ENCODE data around the gene CTAGE1. TPM values are rescaled to one million over a fixed set of nuclear protein-coding genes. Genes with fewer than 3 reads are reported as not detected.
"Not testable (repeated sequence)": the region's sequence is repeated elsewhere in the genome, so short reads cannot be mapped to it uniquely, and the experiment has no call there.

Gene CTAGE1
- total RNA-seq, 2 experiments from 2014 or later, result not detected

DNA sequence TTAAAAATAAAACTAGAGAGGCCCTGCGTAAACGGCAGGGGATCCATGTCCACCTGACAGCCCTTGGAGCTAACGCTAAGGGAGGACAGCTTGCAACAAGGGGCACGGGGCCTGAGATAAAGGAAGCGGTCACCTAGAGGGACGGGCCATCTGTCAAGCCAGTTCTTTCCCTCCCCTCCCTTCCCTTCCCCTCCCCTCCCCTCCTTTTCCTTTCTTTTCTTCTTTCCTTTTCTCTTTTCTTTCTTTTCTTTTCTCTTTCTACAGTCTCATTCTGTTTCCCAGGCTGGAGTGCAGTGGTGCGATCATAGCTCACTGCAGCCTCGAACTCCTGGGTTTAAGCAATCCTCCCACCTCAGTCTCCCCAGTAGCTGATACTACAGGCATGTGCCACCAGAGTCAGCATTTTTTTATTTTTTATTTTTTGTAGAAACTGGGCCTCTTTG lies 34.5 kb upstream of the CTAGE1 start:
- Histone ChIP-seq H3K4me3 (ENCODE audit: low read depth, low read length, poor library complexity, severe bottlenecking) (no peak overlapping the region), H3K9me2 (ENCODE audit: insufficient read depth, low read length) (no peaks in the 10 kb centered on the region), H3K27ac (ENCODE audit: low read depth, low read length, poor library complexity, severe bottlenecking) (no peak overlapping the region), H3K4me1 (ENCODE audit: insufficient read depth, low read length, poor library complexity, severe bottlenecking) (no peaks in the 10 kb centered on the region), H2AFZ (ENCODE audit: low read length) (no peak overlapping the region), H3K9me3 (ENCODE audit: low read length) (no peaks in the 10 kb centered on the region), H3K4me2 (ENCODE audit: low read length) (no peak overlapping the region), H3K36me3 (ENCODE audit: insufficient read depth, low read length) (no peaks in the 10 kb centered on the region), H3K79me2 (ENCODE audit: insufficient read depth, low read depth, low read length) (no peaks in the 10 kb centered on the region), H4K20me1 (ENCODE audit: insufficient read depth, low read length) (no peaks in the 10 kb centered on the region)
- intact Hi-C loops (cut with micrococcal nuclease; ENCODE audit: unreplicated experiment), result no loop called here
- POLR2A ChIA-PET, result interaction anchor here (1.1 kb wide), 1 partner anchor 10 kb away, joined by 3 read pairs; no protein-coding TSS in a partner anchor
- no TSS peak for BruUV-seq (replicated peaks)
- TF ChIP-seq EZH2phosphoT487 (IDR thresholded peaks at IDR 0.05; ENCODE audit: borderline replicate concordance, low read depth, low read length), result no peak
- TF ChIP-seq, protein P1, sequence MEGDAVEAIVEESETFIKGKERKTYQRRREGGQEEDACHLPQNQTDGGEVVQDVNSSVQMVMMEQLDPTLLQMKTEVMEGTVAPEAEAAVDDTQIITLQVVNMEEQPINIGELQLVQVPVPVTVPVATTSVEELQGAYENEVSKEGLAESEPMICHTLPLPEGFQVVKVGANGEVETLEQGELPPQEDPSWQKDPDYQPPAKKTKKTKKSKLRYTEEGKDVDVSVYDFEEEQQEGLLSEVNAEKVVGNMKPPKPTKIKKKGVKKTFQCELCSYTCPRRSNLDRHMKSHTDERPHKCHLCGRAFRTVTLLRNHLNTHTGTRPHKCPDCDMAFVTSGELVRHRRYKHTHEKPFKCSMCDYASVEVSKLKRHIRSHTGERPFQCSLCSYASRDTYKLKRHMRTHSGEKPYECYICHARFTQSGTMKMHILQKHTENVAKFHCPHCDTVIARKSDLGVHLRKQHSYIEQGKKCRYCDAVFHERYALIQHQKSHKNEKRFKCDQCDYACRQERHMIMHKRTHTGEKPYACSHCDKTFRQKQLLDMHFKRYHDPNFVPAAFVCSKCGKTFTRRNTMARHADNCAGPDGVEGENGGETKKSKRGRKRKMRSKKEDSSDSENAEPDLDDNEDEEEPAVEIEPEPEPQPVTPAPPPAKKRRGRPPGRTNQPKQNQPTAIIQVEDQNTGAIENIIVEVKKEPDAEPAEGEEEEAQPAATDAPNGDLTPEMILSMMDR (conservative IDR thresholded peaks at IDR 0.05; ENCODE audit: low read length), result no peak
- DNase-seq (ENCODE audit: low spot score), result no peak
- CTCF ChIA-PET (ENCODE audit: unreplicated experiment), result no interaction called here

DNA sequence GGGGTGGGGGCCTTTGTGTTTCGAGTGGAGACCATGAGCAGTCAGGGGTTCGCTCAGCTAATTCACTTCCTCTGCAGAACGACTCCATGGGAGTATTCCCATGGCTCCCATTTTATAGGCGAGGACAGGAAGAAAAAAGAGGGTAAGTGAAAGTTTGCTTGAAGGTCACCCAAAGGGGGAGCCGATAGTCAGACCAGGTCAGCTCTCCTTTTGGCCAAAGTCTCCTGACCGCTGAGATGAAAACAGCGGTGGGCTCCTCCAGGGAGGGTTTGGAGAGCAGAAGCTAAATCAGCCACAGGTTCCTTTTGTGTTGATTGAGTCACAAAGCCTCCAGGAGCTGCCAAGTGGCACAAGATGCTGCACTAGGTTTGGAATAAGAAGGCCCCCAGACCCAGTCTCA lies 34.1 kb upstream of the CTAGE1 start:
- Histone ChIP-seq H3K9me3 (ENCODE audit: low read length) (no peaks in the 10 kb centered on the region), H3K27ac (ENCODE audit: low read depth, low read length, poor library complexity, severe bottlenecking) (no peak overlapping the region), H3K4me1 (ENCODE audit: insufficient read depth, low read length, poor library complexity, severe bottlenecking) (no peaks in the 10 kb centered on the region), H3K4me2 (ENCODE audit: low read length) (no peak overlapping the region), H3K36me3 (ENCODE audit: insufficient read depth, low read length) (no peaks in the 10 kb centered on the region), H4K20me1 (ENCODE audit: insufficient read depth, low read length) (no peaks in the 10 kb centered on the region), H3K79me2 (ENCODE audit: insufficient read depth, low read depth, low read length) (no peaks in the 10 kb centered on the region), H2AFZ (ENCODE audit: low read length) (no peak overlapping the region), H3K9me2 (ENCODE audit: insufficient read depth, low read length) (no peaks in the 10 kb centered on the region), H3K4me3 (ENCODE audit: low read depth, low read length, poor library complexity, severe bottlenecking) (no peak overlapping the region)
- intact Hi-C loops (cut with micrococcal nuclease; ENCODE audit: unreplicated experiment), result no loop called here
- POLR2A ChIA-PET, result no interaction called here
- peak; percentile 1 for DNase-seq (ENCODE audit: low spot score)
- no TSS peak for BruUV-seq (replicated peaks)
- CTCF ChIA-PET (ENCODE audit: unreplicated experiment), result no interaction called here
- TF ChIP-seq, protein P1 (conservative IDR thresholded peaks at IDR 0.05; ENCODE audit: low read length), result no peak

DNA sequence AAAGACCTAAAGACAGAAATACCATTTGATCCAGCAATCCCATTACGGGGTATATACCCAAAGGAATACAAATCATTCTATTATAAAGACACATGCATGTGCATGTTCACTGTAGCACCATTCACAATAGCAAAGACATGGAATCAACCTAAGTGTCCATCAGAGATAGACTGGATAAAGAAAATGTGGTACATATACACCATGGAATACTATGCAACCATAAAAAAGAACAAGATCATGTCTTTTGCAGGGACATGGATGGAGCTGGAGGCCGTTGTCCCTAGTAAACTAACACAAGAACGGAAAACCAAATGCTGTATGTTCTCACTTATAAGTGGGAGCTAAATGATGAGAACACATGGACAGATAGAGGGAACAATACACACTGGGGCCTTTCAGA lies 33.1 kb upstream of the CTAGE1 start:
- intact Hi-C loops (cut with micrococcal nuclease; ENCODE audit: unreplicated experiment); H2AFZ ChIP-seq (ENCODE audit: low read length); CTCF ChIA-PET (ENCODE audit: unreplicated experiment); H3K9me3 ChIP-seq (ENCODE audit: low read length); H3K36me3 ChIP-seq (ENCODE audit: insufficient read depth, low read length); H3K9me2 ChIP-seq (ENCODE audit: insufficient read depth, low read length); H3K4me1 ChIP-seq (ENCODE audit: insufficient read depth, low read length, poor library complexity, severe bottlenecking); DNase-seq (ENCODE audit: low spot score); H3K27ac ChIP-seq (ENCODE audit: low read depth, low read length, poor library complexity, severe bottlenecking); H3K79me2 ChIP-seq (ENCODE audit: insufficient read depth, low read depth, low read length); H3K4me2 ChIP-seq (ENCODE audit: low read length); BruUV-seq (replicated peaks); H3K4me3 ChIP-seq (ENCODE audit: low read depth, low read length, poor library complexity, severe bottlenecking); H4K20me1 ChIP-seq (ENCODE audit: insufficient read depth, low read length); POLR2A ChIA-PET: not testable (repeated sequence)

DNA sequence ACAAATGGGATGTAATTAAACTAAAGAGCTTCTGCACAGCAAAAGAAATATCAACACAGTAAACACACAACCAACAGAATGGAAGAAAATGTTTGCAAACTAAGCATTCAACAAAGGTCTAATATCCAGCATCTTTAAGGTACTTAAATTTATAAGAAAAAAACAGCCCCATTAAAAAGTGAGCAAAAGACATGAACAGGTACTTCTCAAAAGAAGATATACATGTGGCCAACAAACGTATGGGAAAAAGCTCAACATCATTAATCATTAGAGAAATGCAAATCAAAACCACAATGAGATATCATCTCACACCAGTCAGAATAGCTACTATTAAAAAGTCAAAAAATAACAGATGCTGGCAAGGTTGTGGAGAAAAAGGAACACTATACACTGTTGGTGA lies 32.6 kb upstream of the CTAGE1 start:
- BruUV-seq (replicated peaks); H3K9me2 ChIP-seq (ENCODE audit: insufficient read depth, low read length); H3K9me3 ChIP-seq (ENCODE audit: low read length); H3K4me3 ChIP-seq (ENCODE audit: low read depth, low read length, poor library complexity, severe bottlenecking); CTCF ChIA-PET (ENCODE audit: unreplicated experiment); H3K36me3 ChIP-seq (ENCODE audit: insufficient read depth, low read length); POLR2A ChIA-PET; H3K79me2 ChIP-seq (ENCODE audit: insufficient read depth, low read depth, low read length); H3K4me1 ChIP-seq (ENCODE audit: insufficient read depth, low read length, poor library complexity, severe bottlenecking); intact Hi-C loops (cut with micrococcal nuclease; ENCODE audit: unreplicated experiment); DNase-seq (ENCODE audit: low spot score); H3K4me2 ChIP-seq (ENCODE audit: low read length); H4K20me1 ChIP-seq (ENCODE audit: insufficient read depth, low read length); H2AFZ ChIP-seq (ENCODE audit: low read length); H3K27ac ChIP-seq (ENCODE audit: low read depth, low read length, poor library complexity, severe bottlenecking): not testable (repeated sequence)

DNA sequence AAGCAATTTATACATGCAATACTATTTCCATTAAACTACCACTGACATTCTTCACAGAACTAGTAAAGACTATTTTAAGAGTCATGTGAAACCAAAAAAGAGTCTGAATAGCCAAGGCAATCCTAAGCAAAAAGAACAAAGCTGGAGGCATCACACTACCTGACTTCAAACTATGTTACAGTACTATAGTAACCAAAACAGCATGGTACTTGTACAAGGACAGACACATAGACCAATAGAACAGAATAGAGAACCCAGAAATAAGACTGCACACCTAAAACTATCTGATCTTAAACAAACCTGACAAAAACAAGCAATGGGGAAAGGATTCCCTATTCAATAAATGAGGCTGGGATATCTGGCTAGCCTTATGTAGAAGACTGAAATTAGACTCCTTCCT lies 32.0 kb upstream of the CTAGE1 start:
- CTCF ChIA-PET (ENCODE audit: unreplicated experiment); H3K27ac ChIP-seq (ENCODE audit: low read depth, low read length, poor library complexity, severe bottlenecking); H3K4me3 ChIP-seq (ENCODE audit: low read depth, low read length, poor library complexity, severe bottlenecking); H3K4me1 ChIP-seq (ENCODE audit: insufficient read depth, low read length, poor library complexity, severe bottlenecking); DNase-seq (ENCODE audit: low spot score); intact Hi-C loops (cut with micrococcal nuclease; ENCODE audit: unreplicated experiment); BruUV-seq (replicated peaks); H2AFZ ChIP-seq (ENCODE audit: low read length); H3K36me3 ChIP-seq (ENCODE audit: insufficient read depth, low read length); H3K79me2 ChIP-seq (ENCODE audit: insufficient read depth, low read depth, low read length); H3K9me3 ChIP-seq (ENCODE audit: low read length); H4K20me1 ChIP-seq (ENCODE audit: insufficient read depth, low read length); H3K4me2 ChIP-seq (ENCODE audit: low read length); H3K9me2 ChIP-seq (ENCODE audit: insufficient read depth, low read length): not testable (repeated sequence)
- POLR2A ChIA-PET, result interaction anchor here (0.9 kb wide), 1 partner anchor 10 kb away, joined by 3 read pairs; no protein-coding TSS in a partner anchor
